Hypothalamus (tissue), 51 donors: Measurements from ENCODE around the gene OSBPL3.

ENCODE experiments used
- DNase-seq, 51 donors: peaks; one replicate each; lab custom pipeline; 2025; lab: John Stamatoyannopoulos, UW

Gene OSBPL3

DNA sequence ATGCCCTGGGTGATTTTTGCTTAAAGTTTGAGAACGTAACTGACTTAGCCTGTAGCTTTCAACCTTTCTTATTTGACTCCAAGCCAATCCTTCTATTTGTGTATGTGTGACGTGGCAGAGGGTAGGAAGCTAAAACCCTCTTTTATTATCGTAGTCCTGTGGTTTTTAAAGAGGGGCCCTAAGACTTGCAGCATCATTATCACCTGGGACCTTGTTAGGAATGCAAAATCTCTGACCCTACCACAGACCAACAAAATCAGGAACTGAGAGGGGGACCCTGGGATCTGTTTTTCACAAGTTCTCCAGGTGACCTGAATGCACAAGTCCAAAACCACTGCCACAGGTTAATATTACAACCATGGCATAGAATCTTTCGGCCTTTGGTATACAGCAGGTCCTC lies 80.1 kb downstream of the OSBPL3 start:
- no peak for DNase-seq

DNA sequence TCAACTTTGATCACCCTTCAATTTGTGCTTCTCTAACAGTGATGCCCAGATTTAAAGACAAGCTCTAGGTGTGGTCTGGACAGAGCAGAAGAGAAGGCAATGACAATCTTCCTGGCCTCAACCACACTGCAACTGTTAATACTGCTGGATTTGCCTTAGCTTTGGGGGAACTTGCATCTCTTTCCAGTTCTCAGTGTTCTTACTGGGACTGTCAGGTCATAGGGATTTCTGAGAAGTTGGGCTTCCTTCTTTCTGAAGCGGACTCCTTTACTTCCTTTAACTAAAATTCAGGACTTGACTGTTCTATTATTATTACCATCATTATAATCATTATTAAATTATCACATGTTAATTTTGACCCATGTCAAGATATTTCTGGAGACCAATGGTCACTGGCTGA lies 80.8 kb downstream of the OSBPL3 start:
- no peak for DNase-seq

GRCh38 chr7:24898691-24899090 lies 81.3 kb downstream of the OSBPL3 start:
- DNase-seq = no peak

DNA sequence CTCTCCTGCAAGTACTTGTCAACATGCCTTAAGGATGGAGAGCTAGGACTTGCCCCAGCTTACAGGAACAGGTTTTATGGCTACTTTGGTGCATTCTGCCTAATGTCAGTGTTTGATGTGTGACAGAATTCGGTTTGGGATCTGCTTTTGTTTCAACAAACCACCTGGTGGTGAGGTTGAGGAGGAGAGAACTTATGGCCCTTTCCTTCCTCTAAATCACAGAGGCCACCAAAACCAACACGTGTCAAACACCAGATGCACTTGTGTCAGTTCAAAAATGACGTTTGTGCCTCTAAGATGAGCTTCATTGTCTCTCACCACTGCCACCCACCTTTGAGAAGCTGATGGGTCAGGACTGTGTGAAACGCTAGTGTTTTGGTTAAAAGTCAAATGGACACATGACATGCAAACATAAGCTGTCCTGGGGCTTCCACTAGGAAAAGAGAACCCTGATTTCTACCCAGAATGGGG lies 83.9 kb downstream of the OSBPL3 start:
- DNase-seq = no peak

DNA sequence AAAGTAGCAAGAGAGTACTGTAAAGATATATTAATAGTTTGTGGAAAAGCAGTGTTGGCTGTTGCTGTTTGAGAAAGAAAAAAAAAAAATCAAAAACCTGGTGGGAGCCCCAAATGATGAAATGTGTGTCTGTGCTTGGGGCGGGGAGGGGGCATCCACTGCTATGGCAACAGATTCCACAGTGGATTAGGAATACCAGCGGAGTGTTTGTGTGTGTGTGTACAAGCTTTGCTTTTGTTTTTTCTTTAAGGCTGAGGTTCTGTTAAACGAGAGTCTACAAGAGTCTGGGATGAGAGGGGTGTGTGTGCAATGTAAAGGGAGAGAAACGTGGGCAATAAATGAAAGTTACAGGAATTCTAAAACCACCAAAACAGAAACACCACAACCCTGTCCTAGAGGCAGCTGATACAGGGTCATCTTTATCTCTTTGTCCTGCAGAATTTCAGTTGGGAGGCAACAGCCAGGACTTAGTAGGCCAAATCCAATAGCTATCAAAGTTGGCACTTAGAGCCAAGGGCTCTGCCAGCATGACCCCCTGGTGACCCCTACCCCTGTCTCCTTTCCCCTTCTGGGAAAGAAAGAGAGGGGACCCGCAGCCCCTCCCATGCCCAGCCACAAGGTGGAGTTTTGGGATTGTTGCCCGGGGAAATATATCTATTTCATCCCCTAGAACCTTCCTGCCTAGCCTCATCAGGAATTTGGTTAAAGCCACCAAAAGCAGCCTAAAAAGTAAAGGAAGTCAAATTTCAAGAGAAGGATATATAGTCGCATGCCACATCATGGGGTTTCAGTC lies 85.4 kb downstream of the OSBPL3 start:
- DNase-seq = no peak

GRCh38 chr7:24891311-24891735 lies 88.7 kb downstream of the OSBPL3 start:
- no peak for DNase-seq

- no peak for DNase-seq
Observed at GRCh38 chr7:24889611-24890010, 90.4 kb downstream of the OSBPL3 start.

DNA sequence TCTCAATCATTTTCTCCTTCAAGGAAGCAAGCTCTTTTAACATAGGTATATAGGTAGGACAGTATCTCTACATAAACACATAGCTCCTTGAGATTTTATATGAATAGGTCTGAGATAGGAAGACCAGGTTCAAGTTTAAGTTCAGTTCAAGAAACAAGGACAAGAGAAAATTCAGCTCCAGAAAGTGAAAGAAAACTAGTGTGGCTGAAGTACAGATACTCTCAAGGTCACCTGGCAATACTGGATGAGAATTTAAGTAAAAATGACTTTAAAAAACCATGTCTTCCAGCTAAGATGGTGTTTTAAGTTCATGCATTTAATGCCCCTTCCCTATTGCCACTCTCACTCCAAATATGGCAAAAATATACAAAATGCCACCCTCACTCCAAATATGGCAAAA lies 91.3 kb downstream of the OSBPL3 start:
- no peak for DNase-seq

GRCh38 chr7:24885716-24886115 lies 94.3 kb downstream of the OSBPL3 start:
- no peak for DNase-seq

GRCh38 chr7:24885305-24885704 lies 94.7 kb downstream of the OSBPL3 start:
- no peak for DNase-seq

DNA sequence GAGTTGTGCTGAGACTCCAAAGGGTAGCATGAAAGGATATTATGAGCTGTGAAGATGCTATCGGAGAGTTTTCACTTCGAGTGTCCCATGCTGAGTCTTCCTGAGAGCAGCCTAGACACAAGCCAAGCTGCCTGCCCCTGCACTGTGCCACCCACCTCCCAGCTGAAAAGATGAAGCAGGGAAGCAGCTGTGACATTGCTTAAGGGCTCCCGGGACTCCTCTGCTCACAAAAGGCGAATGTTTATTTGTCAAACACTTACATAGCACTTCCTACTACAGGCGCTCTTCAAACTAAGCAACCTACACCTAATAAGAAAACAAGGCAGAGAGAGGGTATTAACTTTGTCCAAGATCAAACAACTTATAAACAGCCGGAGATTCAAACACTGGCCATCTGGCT lies 95.6 kb downstream of the OSBPL3 start:
- DNase-seq = no peak

GRCh38 chr7:24883622-24884013 lies 96.4 kb downstream of the OSBPL3 start:
- DNase-seq = no peak

DNA sequence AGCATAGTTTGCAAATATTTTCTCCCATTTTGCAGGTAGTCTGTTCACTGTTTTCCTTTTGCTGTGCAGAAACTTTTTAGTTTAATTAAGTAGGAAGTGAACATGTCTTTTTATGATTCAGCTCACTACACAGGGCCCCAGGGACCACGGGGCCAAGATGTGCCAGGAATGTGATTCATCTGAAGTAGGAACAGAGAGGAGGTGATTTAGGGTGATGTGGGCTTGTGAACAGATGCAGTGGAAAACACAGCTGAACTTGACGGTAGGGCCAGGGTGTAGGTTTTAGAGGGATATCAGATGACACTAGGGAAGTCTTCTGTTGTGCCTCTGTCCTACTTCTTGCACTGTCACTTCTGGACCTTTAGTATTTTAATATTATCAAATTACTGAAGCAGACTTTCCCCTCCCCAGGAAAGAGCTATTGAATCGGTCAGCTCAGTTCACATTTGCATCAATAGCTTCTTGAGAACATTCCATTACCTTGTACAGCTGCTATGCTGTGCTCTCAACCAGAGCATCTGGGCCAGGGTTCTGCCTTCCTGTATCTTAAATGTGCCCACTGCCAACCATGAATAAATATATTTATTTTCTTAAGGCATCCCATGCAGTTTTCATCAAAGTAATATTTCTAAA lies 96.9 kb downstream of the OSBPL3 start:
- DNase-seq = peak in 2 of 51 donors; percentile 5

- DNase-seq = no peak
Observed at GRCh38 chr7:24881623-24882022, 98.4 kb downstream of the OSBPL3 start.

DNA sequence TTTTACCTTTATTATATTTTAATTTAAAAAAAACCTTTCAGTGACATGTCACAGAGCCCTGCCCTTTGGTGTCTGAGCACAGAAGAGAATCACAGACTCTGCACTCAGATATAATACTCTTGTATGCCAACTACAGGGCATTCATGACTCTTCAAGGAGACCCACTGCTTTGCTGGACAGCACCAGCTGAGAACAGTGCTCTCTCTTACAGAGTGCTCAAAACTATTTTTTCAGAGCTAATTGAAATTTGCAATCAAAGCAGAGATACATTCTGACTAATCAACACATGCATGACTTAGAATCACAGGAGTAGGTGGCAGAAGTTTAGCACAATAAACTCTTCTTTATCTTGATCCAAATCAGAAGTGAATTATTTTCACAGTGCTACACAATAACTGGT lies 99.1 kb downstream of the OSBPL3 start:
- DNase-seq = no peak

DNA sequence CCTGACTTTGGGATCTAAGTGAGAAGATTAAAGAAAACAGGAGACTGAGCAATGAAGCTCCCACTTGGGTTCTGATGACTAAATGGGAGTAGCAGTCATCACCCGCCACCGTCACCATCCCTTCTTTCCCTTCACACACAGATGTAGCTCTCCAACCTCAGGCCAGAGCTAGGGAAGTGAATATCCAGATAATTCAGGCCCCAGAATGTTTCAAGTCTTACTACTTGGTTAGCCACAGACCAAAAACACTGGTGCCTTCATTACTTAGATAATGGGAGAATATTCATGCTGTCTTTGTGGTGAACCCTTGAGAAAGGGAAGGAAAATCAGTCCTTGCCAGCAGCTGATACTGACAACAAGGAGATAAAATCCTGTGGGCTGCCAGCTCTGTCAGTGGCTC lies 100.7 kb downstream of the OSBPL3 start:
- no peak for DNase-seq

GRCh38 chr7:24877790-24878311 lies 102.1 kb downstream of the OSBPL3 start:
- DNase-seq = peak in 11 of 51 donors; percentile 1 to 32 (median 7)

GRCh38 chr7:24874791-24875190 lies 105.2 kb downstream of the OSBPL3 start:
- no peak for DNase-seq

GRCh38 chr7:24873944-24874343 lies 106.0 kb downstream of the OSBPL3 start:
- DNase-seq = no peak

DNA sequence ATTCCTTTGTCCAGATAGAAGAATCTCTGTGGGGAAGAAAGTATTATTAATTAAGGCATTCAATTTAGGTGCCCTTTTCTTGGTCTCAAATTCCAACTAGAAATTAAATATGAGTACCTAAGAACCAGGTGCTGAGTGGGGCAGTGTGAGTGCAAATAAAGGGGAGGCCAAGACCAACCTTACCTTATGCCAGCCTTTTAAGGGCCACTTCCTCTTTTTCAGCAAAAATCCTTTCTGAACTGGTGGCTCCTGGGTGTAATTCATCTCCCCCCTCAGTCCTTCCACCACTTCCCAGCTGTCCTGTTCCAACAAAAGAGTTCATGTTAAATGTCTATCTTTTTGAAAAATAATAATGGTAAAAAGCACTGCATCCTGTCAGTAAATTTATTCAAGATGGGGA lies 108.2 kb downstream of the OSBPL3 start:
- DNase-seq = no peak

DNA sequence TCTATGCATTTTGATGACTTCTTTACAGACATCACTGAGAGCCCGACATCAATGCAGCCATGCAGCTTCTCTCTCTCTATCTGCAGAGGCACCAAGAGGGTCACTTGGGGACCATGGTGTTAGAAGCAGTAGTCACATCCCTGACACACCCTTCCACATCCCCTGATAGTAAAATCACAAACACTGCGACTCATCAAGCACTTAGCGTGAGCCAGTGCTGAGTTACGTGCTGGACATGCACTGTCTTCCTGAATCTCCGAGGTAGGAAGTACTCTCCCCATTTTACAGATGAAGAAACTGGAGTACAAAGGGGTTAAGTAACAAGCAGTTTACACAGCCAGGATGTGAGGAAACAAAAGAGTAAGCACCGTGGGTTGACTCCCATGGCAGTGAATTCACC lies 109.2 kb downstream of the OSBPL3 start:
- no peak for DNase-seq

DNA sequence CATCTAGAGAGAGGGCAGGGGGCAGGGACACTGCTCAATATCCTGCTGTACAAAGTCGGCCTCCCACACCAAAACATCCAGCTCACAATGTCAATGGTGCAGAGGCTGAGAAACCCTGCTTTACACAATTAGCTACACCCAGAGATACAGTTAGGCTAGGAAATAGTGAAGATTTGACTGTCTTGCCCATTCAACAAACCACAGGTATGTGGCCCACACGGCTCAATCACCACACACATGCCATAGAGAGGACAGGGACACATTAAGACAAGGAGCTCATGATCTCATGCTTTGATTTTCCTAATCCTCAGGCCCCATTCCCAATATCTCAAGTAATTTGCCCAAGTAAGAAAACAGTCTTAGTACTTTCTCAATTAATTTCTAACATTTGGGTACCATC lies 110.4 kb downstream of the OSBPL3 start:
- DNase-seq = no peak
